Measurements from ENCODE around the gene UNC93A.

UNC93A gene

DNA sequence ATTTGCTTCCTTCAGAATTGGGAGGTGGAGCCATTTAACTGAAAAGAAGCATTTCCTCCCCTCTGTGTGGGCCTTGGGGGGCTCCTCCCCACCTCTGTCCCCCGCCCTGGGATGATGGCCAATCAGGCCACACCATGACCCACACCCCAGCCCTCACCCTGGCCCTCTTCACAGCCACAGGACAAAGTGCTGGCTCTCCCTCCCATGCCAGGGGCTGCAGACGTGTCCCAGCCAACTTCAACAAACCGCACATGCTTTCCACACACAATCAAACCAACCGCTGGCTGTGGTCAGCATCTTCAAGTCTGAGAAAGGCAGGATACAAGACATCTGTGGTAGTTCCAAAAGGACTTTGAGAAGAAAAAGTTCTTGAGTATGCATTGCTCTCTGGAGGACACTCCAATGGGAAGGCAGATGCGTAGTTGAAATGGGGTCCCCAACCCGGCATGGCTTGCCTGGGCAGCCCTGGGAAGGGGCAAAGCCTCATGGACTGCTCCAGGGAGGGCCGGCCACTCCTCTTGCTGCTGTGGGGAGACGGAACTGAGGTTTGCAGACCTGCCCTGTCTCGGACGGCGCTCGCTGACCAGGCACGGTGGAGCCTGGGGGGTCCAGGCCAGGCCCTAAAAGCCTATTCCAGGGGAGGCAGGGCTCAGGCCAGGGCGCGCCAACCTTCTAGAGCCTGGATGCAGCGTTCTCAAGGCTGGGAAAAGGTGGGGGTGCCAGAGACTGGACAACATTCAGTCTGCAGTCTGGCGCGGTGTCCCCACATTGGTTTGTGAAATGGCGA lies 45.9 kb downstream of the UNC93A start:
- DNase-seq (ENCODE audit: low spot score): no peak
- TF ChIP-seq, protein P1, sequence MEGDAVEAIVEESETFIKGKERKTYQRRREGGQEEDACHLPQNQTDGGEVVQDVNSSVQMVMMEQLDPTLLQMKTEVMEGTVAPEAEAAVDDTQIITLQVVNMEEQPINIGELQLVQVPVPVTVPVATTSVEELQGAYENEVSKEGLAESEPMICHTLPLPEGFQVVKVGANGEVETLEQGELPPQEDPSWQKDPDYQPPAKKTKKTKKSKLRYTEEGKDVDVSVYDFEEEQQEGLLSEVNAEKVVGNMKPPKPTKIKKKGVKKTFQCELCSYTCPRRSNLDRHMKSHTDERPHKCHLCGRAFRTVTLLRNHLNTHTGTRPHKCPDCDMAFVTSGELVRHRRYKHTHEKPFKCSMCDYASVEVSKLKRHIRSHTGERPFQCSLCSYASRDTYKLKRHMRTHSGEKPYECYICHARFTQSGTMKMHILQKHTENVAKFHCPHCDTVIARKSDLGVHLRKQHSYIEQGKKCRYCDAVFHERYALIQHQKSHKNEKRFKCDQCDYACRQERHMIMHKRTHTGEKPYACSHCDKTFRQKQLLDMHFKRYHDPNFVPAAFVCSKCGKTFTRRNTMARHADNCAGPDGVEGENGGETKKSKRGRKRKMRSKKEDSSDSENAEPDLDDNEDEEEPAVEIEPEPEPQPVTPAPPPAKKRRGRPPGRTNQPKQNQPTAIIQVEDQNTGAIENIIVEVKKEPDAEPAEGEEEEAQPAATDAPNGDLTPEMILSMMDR (IDR thresholded peaks at IDR 0.05; ENCODE audit: extremely low read depth, insufficient read depth, missing control alignments): no peak
- in situ Hi-C loops (cut with MboI; ENCODE audit: low pct_unique_long_range_greater_than_20kb, low sequenced_read_pairs, unreplicated experiment): no loop called here

DNA sequence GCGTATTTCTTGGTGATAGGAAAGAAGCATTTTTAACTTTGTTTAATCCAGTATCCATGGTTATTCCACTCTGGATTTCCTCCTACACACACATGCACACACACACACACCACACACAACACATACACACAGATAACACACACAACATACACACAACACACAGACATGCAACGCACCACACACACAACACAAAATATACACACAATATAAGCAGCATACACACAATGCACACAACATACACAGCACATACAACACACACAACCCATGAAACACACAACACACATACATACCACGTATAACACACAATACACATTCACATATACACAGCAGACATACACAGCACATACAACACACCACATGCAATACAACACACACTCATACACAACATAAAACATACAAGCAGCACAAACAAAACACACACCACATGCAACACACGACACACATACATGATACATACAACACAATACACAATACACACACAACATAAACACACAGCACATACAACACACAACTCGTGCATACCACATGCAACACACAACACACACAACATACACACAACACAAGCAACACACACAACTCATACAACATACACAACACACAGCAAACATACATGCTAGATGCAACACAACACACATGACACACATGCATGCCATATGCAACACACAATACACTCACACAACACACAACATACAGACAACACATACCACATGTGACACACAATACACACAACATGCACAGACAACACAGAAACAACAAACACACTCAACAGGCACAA lies 46.7 kb downstream of the UNC93A start:
- TF ChIP-seq, protein P1 (IDR thresholded peaks at IDR 0.05; ENCODE audit: extremely low read depth, insufficient read depth, missing control alignments): no peak
- DNase-seq (ENCODE audit: low spot score): no peak
- in situ Hi-C loops (cut with MboI; ENCODE audit: low pct_unique_long_range_greater_than_20kb, low sequenced_read_pairs, unreplicated experiment): no loop called here

DNA sequence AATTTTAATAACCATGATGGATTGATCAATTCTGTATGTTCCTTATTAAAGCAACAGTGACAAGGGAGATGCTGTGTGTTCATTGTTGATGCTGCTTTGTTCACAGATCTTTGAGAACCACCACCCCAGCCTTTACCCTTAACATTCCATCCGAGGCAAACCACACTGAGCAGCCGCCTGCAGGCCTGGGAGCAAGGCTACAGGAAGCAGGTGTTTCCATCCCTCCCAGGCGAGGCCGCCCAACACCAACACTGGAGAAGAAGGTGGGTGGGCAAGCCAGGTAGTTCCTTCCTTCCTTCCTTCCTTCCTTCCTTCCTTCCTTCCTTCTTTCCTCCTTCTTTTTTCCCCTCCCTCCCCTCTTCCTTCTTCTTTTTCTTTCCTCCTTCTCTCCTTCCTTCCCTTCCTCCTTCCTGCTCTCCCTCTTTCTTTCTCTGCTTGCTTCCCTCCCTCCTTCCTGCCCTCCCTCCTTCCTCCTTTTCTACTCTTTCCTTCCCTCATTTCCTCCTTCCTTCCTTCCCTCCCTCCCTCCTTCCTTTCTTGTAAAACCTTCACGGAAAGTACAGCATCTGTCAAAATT lies 47.5 kb downstream of the UNC93A start:
- TF ChIP-seq, protein P1 (IDR thresholded peaks at IDR 0.05; ENCODE audit: extremely low read depth, insufficient read depth, missing control alignments): no peak
- in situ Hi-C loops (cut with MboI; ENCODE audit: low pct_unique_long_range_greater_than_20kb, low sequenced_read_pairs, unreplicated experiment): no loop called here
- DNase-seq (ENCODE audit: low spot score): no peak

DNA sequence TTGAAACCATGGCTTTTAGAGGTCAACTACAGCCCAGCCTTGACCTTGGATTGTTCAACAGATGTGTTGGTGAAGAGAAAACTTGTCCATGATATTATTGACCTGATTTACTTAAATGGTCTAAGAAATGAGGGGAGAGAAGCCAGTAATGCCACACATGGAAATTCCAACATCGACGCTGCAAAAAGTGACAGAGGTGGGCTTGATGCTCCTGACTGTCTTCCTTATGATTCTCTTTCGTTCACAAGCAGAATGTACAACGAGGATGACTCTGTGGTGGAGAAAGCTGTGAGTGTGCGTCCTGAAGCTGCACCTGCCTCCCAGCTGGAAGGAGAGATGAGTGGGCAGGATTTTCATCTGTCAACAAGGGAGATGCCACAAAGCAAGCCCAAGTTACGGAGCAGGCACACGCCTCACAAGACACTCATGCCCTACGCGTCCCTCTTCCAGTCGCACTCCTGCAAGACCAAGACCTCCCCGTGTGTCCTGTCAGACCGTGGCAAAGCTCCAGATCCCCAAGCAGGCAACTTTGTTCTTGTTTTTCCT lies 50.0 kb downstream of the UNC93A start:
- in situ Hi-C loops (cut with MboI; ENCODE audit: low pct_unique_long_range_greater_than_20kb, low sequenced_read_pairs, unreplicated experiment): no loop called here
- no peak for DNase-seq (ENCODE audit: low spot score)
- TF ChIP-seq, protein P1 (IDR thresholded peaks at IDR 0.05; ENCODE audit: extremely low read depth, insufficient read depth, missing control alignments): no peak

DNA sequence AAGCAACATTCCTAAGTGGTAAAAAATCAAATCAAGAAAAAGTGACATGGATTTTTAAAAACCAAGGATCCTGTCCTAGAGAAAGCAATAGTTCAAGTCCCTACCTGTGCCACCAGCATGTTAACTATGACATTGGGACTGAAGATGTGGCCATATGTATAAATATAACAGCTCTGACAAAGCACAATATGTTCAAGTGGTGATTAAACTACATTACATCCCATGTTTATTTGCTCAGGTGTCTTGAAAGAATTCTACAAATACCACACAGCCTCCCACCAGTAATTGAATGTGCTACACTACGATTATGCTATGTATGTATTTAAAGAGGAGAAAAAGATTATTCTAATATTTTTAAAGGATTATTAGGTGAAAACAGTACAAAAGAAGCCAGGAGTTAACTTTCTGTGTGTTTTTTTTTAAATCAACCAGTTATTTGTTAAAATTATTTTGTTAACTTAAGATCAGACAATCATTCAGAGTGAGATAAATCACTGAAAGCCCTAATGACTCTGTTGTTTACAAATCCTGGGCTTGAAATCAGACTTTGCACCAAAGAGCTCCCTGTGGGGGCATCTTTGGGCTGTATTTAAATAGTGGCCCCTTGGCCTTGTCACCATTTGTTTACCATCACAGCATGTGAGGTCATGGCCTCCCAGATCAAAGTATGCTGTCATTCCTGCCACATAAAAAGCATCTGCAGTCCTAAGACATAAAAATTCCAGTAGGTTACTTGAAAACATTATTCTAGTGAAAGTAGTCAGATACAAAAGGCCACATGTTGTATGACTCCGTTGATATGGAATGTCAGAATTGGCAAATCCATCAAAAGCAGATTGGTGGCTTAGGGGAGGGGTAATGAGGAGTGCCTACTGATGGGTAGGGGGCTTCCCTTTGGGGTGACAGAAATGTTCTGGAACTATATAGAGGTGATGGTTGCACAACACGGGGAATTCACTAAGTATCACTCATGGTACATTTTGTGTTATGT lies 50.8 kb downstream of the UNC93A start:
- DNase-seq (ENCODE audit: low spot score): no peak
- in situ Hi-C loops (cut with MboI; ENCODE audit: low pct_unique_long_range_greater_than_20kb, low sequenced_read_pairs, unreplicated experiment): no loop called here
- TF ChIP-seq, protein P1 (IDR thresholded peaks at IDR 0.05; ENCODE audit: extremely low read depth, insufficient read depth, missing control alignments): no peak

All from GM13977 (cell line).